ENCODE data around the gene GAA. TPM values are rescaled to one million over a fixed set of nuclear protein-coding genes. Genes with fewer than 3 reads are reported as not detected.

The GAA gene
- total RNA-seq, 2 experiments from 2014 or later = 16.0 to 18.7 TPM

- Mint-ChIP-seq H3K27me3 (peaks cover 5% of the 10 kb centered on the region), H3K27ac (no peak overlapping the region), H3K4me3 (no peak overlapping the region), H3K36me3 (ENCODE audit: low read depth) (no peaks in the 10 kb centered on the region), H3K4me1 (no peaks in the 10 kb centered on the region), H3K9me3 (no peaks in the 10 kb centered on the region)
- ChIA-PET CTCF (interaction anchor here (0.8 to 2.6 kb wide), 2 partner anchors 16 to 35 kb away, joined by 3 to 7 read pairs; partner anchors contain the start of gene GAA), POLR2A (no interaction called here)
- DNase-seq = no peak
These were observed 16.4 kb downstream of the GAA start for GRCh38 chr17:80117491-80118401.

DNA sequence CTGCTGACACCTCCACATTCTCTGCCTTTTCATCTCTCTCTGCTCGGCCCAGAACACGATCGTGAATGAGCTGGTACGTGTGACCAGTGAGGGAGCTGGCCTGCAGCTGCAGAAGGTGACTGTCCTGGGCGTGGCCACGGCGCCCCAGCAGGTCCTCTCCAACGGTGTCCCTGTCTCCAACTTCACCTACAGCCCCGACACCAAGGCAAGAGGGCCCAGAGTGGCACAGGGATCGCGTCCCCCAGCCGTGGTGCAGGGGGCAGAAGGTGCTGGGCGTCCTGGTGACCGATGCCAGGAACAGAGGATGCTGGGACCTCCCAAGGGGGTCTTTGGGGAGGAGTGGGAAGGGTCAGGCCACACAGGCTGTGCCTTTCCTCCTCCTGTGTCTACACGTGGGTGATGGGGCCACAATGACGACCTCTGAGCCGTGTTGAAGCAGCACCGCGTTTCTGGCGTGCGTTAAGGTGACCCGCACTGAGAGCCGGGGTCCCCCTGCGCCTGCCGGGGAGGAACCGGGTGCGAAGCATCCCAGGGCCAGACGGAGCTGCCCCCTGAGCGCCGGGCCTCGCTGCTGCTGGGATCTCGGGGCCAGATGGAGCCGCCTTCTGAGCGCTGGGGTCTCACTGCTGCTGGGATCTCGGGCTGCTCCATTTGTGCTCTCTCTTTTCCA is 17.4 kb downstream of the GAA start:
- POLR2A ChIA-PET = no interaction called here
- no peak overlapping the region for H3K27ac Mint-ChIP-seq
- CTCF ChIA-PET = interaction anchor here (2.6 kb wide), 1 partner anchor 17 kb away, joined by 7 read pairs; the partner anchor contains the start of gene GAA

GRCh38 chr17:80119271-80119791 is 17.9 kb downstream of the GAA start:
- Mint-ChIP-seq H3K27me3 (peaks cover 6% of the 10 kb centered on the region), H3K4me1 (no peaks in the 10 kb centered on the region)
- CTCF ChIA-PET = no interaction called here

More for the DNA sequence above, 17.4 kb downstream of the GAA start:
- Mint-ChIP-seq H3K36me3 (ENCODE audit: low read depth) (no peaks in the 10 kb centered on the region), H3K27me3 (peaks cover 5% of the 10 kb centered on the region), H3K9me3 (no peaks in the 10 kb centered on the region), H3K4me3 (no peak overlapping the region), H3K4me1 (no peaks in the 10 kb centered on the region)
- DNase-seq = no peak

GRCh38 chr17:80119839-80120238 is 18.5 kb downstream of the GAA start:
- POLR2A ChIA-PET = no interaction called here
- no peaks in the 10 kb centered on the region for H3K9me3 Mint-ChIP-seq
- H3K27ac Mint-ChIP-seq = no peak overlapping the region
- DNase-seq = no peak
- CTCF ChIA-PET = no interaction called here
- no peaks in the 10 kb centered on the region for H3K36me3 Mint-ChIP-seq (ENCODE audit: low read depth)
- peaks cover 5% of the 10 kb centered on the region for H3K27me3 Mint-ChIP-seq
- H3K4me1 Mint-ChIP-seq = no peaks in the 10 kb centered on the region
- no peak overlapping the region for H3K4me3 Mint-ChIP-seq

More at GRCh38 chr17:80119271-80119791, 17.9 kb downstream of the GAA start:
- H3K4me3 Mint-ChIP-seq = no peak overlapping the region
- no peaks in the 10 kb centered on the region for H3K36me3 Mint-ChIP-seq (ENCODE audit: low read depth)
- H3K27ac Mint-ChIP-seq = no peak overlapping the region
- H3K9me3 Mint-ChIP-seq = no peaks in the 10 kb centered on the region
- POLR2A ChIA-PET = no interaction called here
- DNase-seq = no peak

DNA sequence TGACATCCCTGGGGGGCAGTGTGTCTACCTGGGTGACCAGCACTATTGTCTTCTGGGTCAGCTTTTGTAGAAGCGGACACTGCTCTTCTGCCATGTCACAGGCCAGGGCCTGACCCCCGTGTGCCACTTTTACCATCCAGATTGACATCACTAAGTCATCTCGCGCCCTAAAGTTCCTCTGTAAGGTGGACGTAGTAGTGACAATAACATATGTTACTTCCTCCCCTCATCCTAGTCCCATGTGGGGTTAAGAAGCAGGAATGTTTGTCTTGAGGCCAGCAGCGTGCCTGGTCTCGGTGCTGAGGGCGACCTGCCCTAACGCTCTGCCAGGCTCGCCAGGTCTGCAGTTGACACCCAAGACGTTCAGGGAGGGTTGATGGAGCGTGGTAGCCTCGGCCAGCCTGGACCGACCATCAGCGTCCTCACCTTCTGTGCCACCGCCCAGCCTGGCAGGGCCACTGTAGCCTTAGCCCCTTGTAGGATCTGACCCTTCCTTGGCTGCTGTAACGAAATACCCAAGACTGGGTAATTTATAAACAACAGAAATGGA is 20.7 kb downstream of the GAA start:
- no peaks in the 10 kb centered on the region for H3K36me3 Mint-ChIP-seq (ENCODE audit: low read depth)
- DNase-seq = no peak
- POLR2A ChIA-PET = no interaction called here
- H3K27me3 Mint-ChIP-seq = peaks cover 2% of the 10 kb centered on the region
- CTCF ChIA-PET = no interaction called here
- no peaks in the 10 kb centered on the region for H3K4me1 Mint-ChIP-seq
- no peak overlapping the region for H3K27ac Mint-ChIP-seq
- no peaks in the 10 kb centered on the region for H3K9me3 Mint-ChIP-seq
- H3K4me3 Mint-ChIP-seq = no peak overlapping the region

GRCh38 chr17:80122926-80123505 is 21.6 kb downstream of the GAA start:
- no peak for DNase-seq
- Mint-ChIP-seq H3K27ac (no peak overlapping the region), H3K27me3 (peaks cover 7% of the 10 kb centered on the region), H3K36me3 (ENCODE audit: low read depth) (no peaks in the 10 kb centered on the region), H3K4me1 (no peaks in the 10 kb centered on the region), H3K9me3 (no peaks in the 10 kb centered on the region), H3K4me3 (no peak overlapping the region)
- CTCF ChIA-PET = interaction anchor here (2.6 kb wide), 1 partner anchor 41 kb away, joined by 7 read pairs; no protein-coding TSS in a partner anchor
- POLR2A ChIA-PET = interaction anchor here (1.3 kb wide), 1 partner anchor 13 kb away, joined by 3 read pairs; no protein-coding TSS in a partner anchor

GRCh38 chr17:80123791-80124190 is 22.4 kb downstream of the GAA start:
- ChIA-PET CTCF (interaction anchor here (2.6 kb wide), 1 partner anchor 41 kb away, joined by 7 read pairs; no protein-coding TSS in a partner anchor), POLR2A (interaction anchor here (1.3 kb wide), 1 partner anchor 12 kb away, joined by 3 read pairs; no protein-coding TSS in a partner anchor)
- no peaks in the 10 kb centered on the region for H3K9me3 Mint-ChIP-seq
- no peak for DNase-seq
- H3K4me3 Mint-ChIP-seq = no peak overlapping the region
- H3K4me1 Mint-ChIP-seq = no peaks in the 10 kb centered on the region
- no peak overlapping the region for H3K27ac Mint-ChIP-seq
- H3K27me3 Mint-ChIP-seq = peaks cover 15% of the 10 kb centered on the region
- no peaks in the 10 kb centered on the region for H3K36me3 Mint-ChIP-seq (ENCODE audit: low read depth)

GRCh38 chr17:80124351-80124981 is 23.1 kb downstream of the GAA start:
- peaks cover 17% of the 10 kb centered on the region for H3K27me3 Mint-ChIP-seq
- H3K4me1 Mint-ChIP-seq = no peaks in the 10 kb centered on the region
- no peak overlapping the region for H3K27ac Mint-ChIP-seq
- no peak overlapping the region for H3K4me3 Mint-ChIP-seq
- CTCF ChIA-PET = interaction anchor here (1.0 to 2.6 kb wide), 4 partner anchors 9 to 42 kb away, joined by 3 to 7 read pairs (median 4); partner anchors contain the start of gene GAA
- no peak for DNase-seq
- POLR2A ChIA-PET = interaction anchor here (1.3 kb wide), 1 partner anchor 11 kb away, joined by 3 read pairs; no protein-coding TSS in a partner anchor
- no peaks in the 10 kb centered on the region for H3K36me3 Mint-ChIP-seq (ENCODE audit: low read depth)
- no peaks in the 10 kb centered on the region for H3K9me3 Mint-ChIP-seq

- Mint-ChIP-seq H3K27ac (no peak overlapping the region), H3K9me3 (no peaks in the 10 kb centered on the region), H3K4me1 (no peaks in the 10 kb centered on the region), H3K36me3 (ENCODE audit: low read depth) (no peaks in the 10 kb centered on the region), H3K27me3 (peaks cover 17% of the 10 kb centered on the region), H3K4me3 (no peak overlapping the region)
- ChIA-PET CTCF (interaction anchor here (1.3 to 2.6 kb wide), 2 partner anchors 24 to 43 kb away, joined by 4 to 7 read pairs; partner anchors contain the start of gene GAA), POLR2A (no interaction called here)
- DNase-seq = no peak
These were observed 24.5 kb downstream of the GAA start for GRCh38 chr17:80125656-80126448.

DNA sequence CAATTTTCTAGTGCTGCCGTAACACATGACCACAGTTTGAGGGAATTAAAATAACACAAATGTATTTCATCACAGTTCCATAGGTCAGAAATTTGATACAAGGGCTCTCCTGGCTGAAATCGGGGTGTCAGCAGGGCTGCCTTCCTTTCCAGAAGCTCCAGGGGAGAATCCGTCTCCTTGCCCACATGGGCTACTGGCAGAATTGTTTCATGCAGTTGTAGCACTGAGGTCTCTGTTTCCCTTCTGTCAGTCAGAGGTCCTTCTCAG is 25.0 kb downstream of the GAA start:
- ChIA-PET POLR2A (interaction anchor here (1.7 kb wide), 1 partner anchor 19 kb away, joined by 9 read pairs; no protein-coding TSS in a partner anchor), CTCF (interaction anchor here (1.3 kb wide), 1 partner anchor 25 kb away, joined by 4 read pairs; the partner anchor contains the start of gene GAA)
- Mint-ChIP-seq H3K4me1 (no peaks in the 10 kb centered on the region), H3K27me3 (peaks cover 17% of the 10 kb centered on the region), H3K27ac (no peak overlapping the region), H3K4me3 (no peak overlapping the region), H3K36me3 (ENCODE audit: low read depth) (no peaks in the 10 kb centered on the region), H3K9me3 (no peaks in the 10 kb centered on the region)
- DNase-seq = no peak

DNA sequence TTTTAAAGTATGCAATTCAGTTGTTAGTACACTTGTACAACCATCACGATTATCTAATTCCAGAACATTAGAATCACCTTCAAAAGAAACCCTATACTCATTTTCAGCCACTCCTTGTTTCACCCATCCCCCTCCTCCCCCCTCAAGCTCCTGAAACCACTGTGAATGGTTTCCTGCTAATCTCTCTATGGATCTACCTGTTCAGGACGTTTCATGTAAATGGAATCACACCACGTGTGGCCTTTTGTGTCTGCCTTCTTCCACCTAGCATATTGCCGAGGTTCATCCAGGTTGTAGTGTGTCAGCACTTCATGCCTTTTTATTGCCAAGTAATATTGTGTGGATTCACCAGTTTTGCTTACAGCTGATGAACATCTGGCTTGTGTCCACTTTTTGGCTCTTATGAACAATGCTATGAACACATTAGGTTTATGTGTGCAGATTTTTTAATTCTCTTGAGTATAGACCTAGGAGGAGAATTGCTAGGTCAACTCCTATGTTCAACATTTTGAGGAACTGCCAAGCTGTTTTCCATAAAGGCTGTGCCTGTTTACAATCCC is 27.7 kb downstream of the GAA start:
- ChIA-PET POLR2A (interaction anchor here (1.6 to 2.8 kb wide), 2 partner anchors 11 to 13 kb away, joined by 6 to 7 read pairs; no protein-coding TSS in a partner anchor), CTCF (interaction anchor here (0.6 to 2.8 kb wide), 2 partner anchors 27 to 61 kb away, joined by 3 to 15 read pairs; partner anchors contain the start of gene GAA)
- H3K9me3 Mint-ChIP-seq = no peaks in the 10 kb centered on the region

More for the DNA sequence above, 27.7 kb downstream of the GAA start:
- no peak for DNase-seq
- peaks cover 17% of the 10 kb centered on the region for H3K27me3 Mint-ChIP-seq
- no peak overlapping the region for H3K27ac Mint-ChIP-seq
- no peak overlapping the region for H3K4me3 Mint-ChIP-seq
- H3K4me1 Mint-ChIP-seq = no peaks in the 10 kb centered on the region
- peaks cover 17% of the 10 kb centered on the region for H3K36me3 Mint-ChIP-seq (ENCODE audit: low read depth)
